ENCODE results near the gene MTMR11. TPM values are rescaled to one million over a fixed set of nuclear protein-coding genes. Genes with fewer than 3 reads are reported as not detected.
"Not testable (repeated sequence)": the region's sequence is repeated elsewhere in the genome, so short reads cannot be mapped to it uniquely, and the experiment has no call there.

MTMR11 gene
- total RNA-seq, 2 experiments from 2014 or later, result 0.94 to 1.8 TPM

- H3K4me1 Mint-ChIP-seq, result no peaks in the 10 kb centered on the region
- no peak for DNase-seq
- no peak overlapping the region for H3K4me3 Mint-ChIP-seq
- no peaks in the 10 kb centered on the region for H3K27me3 Mint-ChIP-seq
- no peak overlapping the region for H3K27ac Mint-ChIP-seq
- no peaks in the 10 kb centered on the region for H3K9me3 Mint-ChIP-seq
- H3K36me3 Mint-ChIP-seq, result peaks cover 31% of the 10 kb centered on the region
Observed at GRCh38 chr1:149949911-149950310, 13.2 kb upstream of the MTMR11 start.

DNA sequence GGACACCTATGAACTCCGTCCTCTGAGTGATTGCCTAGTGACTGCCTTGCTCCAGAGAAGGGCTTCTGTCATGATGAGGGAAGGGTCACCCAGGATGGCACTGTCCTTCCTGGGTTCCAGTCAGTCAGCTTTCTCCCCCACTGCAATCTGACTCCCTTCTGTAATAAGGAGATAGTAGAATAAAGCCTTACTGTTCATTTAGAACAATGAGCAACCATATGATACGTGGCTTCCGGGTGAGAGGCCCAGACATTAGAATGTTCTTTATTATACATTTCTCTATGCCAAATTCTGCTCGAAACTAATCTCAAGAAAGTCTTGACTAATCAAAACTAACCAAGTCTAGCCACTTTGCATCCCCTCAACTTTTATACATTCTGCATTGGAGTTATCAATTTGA, 8.5 kb upstream of the MTMR11 start:
- Mint-ChIP-seq H3K36me3 (peaks cover 21% of the 10 kb centered on the region), H3K27ac (no peak overlapping the region)

GRCh38 chr1:149942885-149943284, 6.2 kb upstream of the MTMR11 start:
- peaks cover 16% of the 10 kb centered on the region for H3K36me3 Mint-ChIP-seq
- no peak overlapping the region for H3K27ac Mint-ChIP-seq
- H3K9me3 Mint-ChIP-seq, result no peaks in the 10 kb centered on the region
- H3K4me1 Mint-ChIP-seq, result peaks cover 25% of the 10 kb centered on the region
- DNase-seq, result no peak
- H3K27me3 Mint-ChIP-seq, result no peaks in the 10 kb centered on the region
- H3K4me3 Mint-ChIP-seq, result no peak overlapping the region

More for the DNA sequence above, 8.5 kb upstream of the MTMR11 start:
- Mint-ChIP-seq H3K27me3 (no peaks in the 10 kb centered on the region), H3K9me3 (no peaks in the 10 kb centered on the region), H3K4me1 (peaks cover 5% of the 10 kb centered on the region), H3K4me3 (no peak overlapping the region)
- no peak for DNase-seq

- peaks cover 32% of the 10 kb centered on the region for H3K4me1 Mint-ChIP-seq
- H3K9me3 Mint-ChIP-seq, result no peaks in the 10 kb centered on the region
- no peak overlapping the region for H3K27ac Mint-ChIP-seq
- H3K4me3 Mint-ChIP-seq, result no peak overlapping the region
- no peak for DNase-seq
- H3K27me3 Mint-ChIP-seq, result no peaks in the 10 kb centered on the region
- peaks cover 16% of the 10 kb centered on the region for H3K36me3 Mint-ChIP-seq
Observed at GRCh38 chr1:149942207-149942606, 5.5 kb upstream of the MTMR11 start.

DNA sequence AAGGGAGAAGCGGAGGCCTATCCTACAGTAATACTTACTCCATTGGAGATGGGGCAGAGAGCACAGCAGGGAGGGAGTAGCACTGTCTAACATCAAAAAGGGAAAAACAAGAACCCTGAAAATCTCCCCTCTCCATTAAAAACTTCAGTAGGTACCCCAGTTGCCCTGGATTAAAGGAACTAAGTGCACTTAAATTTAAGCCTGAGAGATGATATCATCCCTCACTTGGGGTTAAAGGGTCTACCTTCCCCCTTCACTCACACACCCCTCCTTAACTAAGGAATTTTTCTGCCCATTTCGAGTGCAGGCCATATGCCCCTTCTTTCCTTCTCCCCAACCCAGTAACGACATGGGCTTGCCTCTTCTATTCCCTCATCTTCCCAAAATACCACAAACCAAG, 3.7 kb upstream of the MTMR11 start:
- no peak overlapping the region for H3K4me3 Mint-ChIP-seq
- H3K4me1 Mint-ChIP-seq, result peaks cover 35% of the 10 kb centered on the region
- DNase-seq, result no peak
- H3K9me3 Mint-ChIP-seq, result no peaks in the 10 kb centered on the region
- H3K27ac Mint-ChIP-seq, result no peak overlapping the region
- H3K27me3 Mint-ChIP-seq, result no peaks in the 10 kb centered on the region
- H3K36me3 Mint-ChIP-seq, result peaks cover 13% of the 10 kb centered on the region

DNA sequence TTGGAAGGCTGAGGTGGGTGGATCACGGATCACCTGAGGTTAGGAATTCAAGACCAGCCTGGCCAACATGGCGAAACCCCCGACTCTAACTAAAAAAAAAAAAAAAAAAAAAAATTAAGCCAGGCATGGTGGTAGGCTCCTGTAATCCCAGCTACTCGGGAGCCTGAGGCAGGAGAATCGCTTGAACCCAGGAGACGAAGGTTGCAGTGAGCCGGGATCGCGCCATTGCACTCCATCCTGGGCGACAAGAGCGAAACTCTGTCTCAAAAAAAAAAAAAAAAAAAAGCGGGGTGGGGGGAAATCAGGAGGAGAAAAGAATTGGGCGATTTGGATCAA, 2.0 kb upstream of the MTMR11 start:
- not testable (repeated sequence) for H3K9me3 Mint-ChIP-seq, DNase-seq, H3K36me3 Mint-ChIP-seq, H3K4me3 Mint-ChIP-seq, H3K27me3 Mint-ChIP-seq
- H3K27ac Mint-ChIP-seq, result peak overlapping the region; percentile 68
- peaks cover 33% of the 10 kb centered on the region for H3K4me1 Mint-ChIP-seq

DNA sequence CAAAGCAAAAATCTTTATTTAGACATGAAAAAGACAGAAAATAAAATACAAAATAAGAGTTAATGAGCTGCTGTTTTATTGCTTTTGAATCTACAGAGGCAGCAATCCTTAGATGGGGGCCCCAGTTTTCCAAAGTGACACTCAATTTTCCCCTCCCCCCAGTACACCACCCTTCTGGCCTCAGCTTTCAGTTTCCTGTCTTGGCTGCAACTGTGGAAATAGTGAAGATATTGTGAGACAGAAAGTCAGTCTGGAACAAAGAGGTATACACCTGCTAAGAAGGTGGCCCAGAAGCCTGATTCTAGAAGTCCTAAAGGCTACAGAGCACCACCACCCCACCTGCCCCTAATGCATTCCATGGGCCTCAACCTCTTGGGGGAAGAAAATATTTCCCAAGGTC, 1.1 kb upstream of the MTMR11 start:
- H3K4me1 Mint-ChIP-seq, result peaks cover 31% of the 10 kb centered on the region
- H3K27me3 Mint-ChIP-seq, result peaks cover 3% of the 10 kb centered on the region
- peak overlapping the region; percentile 23 for H3K4me3 Mint-ChIP-seq
- peak overlapping the region; percentile 47 for H3K27ac Mint-ChIP-seq
- no peaks in the 10 kb centered on the region for H3K9me3 Mint-ChIP-seq
- H3K36me3 Mint-ChIP-seq, result no peaks in the 10 kb centered on the region
- peak; percentile 34 for DNase-seq

GRCh38 chr1:149936992-149937705, 470 bp upstream of the MTMR11 start:
- no peak for DNase-seq
- Mint-ChIP-seq H3K36me3 (no peaks in the 10 kb centered on the region), H3K27me3 (peaks cover 3% of the 10 kb centered on the region), H3K4me3 (peak overlapping the region; percentile 11), H3K9me3 (no peaks in the 10 kb centered on the region), H3K4me1 (peaks cover 31% of the 10 kb centered on the region), H3K27ac (peak overlapping the region; percentile 47)

DNA sequence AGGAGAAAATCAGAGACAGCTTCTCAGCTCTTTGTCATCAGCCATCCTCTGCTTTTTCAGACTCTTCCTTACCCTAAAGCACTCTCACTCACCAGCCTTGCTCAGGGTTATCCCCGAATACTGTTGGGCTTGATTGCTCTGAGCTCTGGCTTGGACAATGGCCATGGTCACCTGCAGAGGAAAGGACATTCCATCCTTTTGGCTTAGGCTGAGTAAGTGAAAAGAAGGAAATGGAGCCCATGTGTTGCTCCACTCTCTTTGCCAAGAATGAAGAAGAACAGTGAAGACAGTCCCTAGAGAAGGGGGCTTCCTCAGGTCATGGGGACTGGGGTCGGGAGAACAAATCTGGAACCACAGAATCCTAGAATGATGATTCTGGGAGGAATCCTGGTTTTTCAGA, 2.3 kb downstream of the MTMR11 start:
- H3K9me3 Mint-ChIP-seq, result no peaks in the 10 kb centered on the region
- peaks cover 25% of the 10 kb centered on the region for H3K4me1 Mint-ChIP-seq
- no peak overlapping the region for H3K4me3 Mint-ChIP-seq
- no peak overlapping the region for H3K27ac Mint-ChIP-seq
- peaks cover under 1% of the 10 kb centered on the region for H3K36me3 Mint-ChIP-seq
- H3K27me3 Mint-ChIP-seq, result peaks cover 3% of the 10 kb centered on the region
- no peak for DNase-seq

DNA sequence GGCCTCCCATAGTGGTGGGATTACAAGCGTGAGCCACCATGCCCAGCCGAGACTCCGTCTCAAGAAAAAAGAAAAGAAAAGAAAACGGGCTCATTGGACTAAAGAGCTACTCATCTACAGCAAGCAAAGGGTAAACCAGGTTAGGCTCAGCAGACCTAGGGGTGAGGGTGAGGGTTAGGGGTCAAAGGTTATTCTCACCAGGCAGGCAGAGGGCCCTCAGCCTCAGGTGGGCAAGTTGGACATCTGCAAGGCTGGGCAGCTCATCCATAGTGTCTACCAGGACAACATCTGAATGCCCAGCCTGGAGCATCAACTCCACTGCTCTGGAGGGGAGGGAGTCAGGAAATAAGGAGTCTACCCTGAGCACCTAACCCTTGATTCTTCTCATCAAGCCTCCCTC, 3.5 kb downstream of the MTMR11 start:
- H3K4me1 Mint-ChIP-seq, result peaks cover 22% of the 10 kb centered on the region
- peaks cover 2% of the 10 kb centered on the region for H3K36me3 Mint-ChIP-seq
- no peak overlapping the region for H3K4me3 Mint-ChIP-seq
- no peaks in the 10 kb centered on the region for H3K9me3 Mint-ChIP-seq
- H3K27ac Mint-ChIP-seq, result no peak overlapping the region
- peaks cover 3% of the 10 kb centered on the region for H3K27me3 Mint-ChIP-seq
- DNase-seq, result no peak

GRCh38 chr1:149932474-149932873, 4.2 kb downstream of the MTMR11 start:
- Mint-ChIP-seq H3K36me3 (peaks cover 3% of the 10 kb centered on the region), H3K4me3 (no peak overlapping the region), H3K9me3 (no peaks in the 10 kb centered on the region), H3K27ac (no peak overlapping the region), H3K27me3 (peaks cover 3% of the 10 kb centered on the region), H3K4me1 (peaks cover 16% of the 10 kb centered on the region)
- no peak for DNase-seq

GRCh38 chr1:149931212-149931790, 5.4 kb downstream of the MTMR11 start:
- H3K4me1 Mint-ChIP-seq, result peaks cover 11% of the 10 kb centered on the region
- no peak overlapping the region for H3K4me3 Mint-ChIP-seq
- no peak for DNase-seq
- no peaks in the 10 kb centered on the region for H3K9me3 Mint-ChIP-seq
- peaks cover 3% of the 10 kb centered on the region for H3K27me3 Mint-ChIP-seq
- no peak overlapping the region for H3K27ac Mint-ChIP-seq
- H3K36me3 Mint-ChIP-seq, result peaks cover 12% of the 10 kb centered on the region

GRCh38 chr1:149929856-149930255, 6.8 kb downstream of the MTMR11 start:
- H3K36me3 Mint-ChIP-seq, result peaks cover 25% of the 10 kb centered on the region
- H3K27me3 Mint-ChIP-seq, result peaks cover 3% of the 10 kb centered on the region
- no peak overlapping the region for H3K27ac Mint-ChIP-seq
- H3K4me1 Mint-ChIP-seq, result peaks cover 21% of the 10 kb centered on the region
- H3K9me3 Mint-ChIP-seq, result no peaks in the 10 kb centered on the region
- no peak for DNase-seq
- no peak overlapping the region for H3K4me3 Mint-ChIP-seq

GRCh38 chr1:149928401-149928724, 8.3 kb downstream of the MTMR11 start:
- Mint-ChIP-seq H3K27ac (peak overlapping the region; percentile 94), H3K36me3 (peaks cover 36% of the 10 kb centered on the region), H3K4me1 (peaks cover 24% of the 10 kb centered on the region), H3K4me3 (peak overlapping the region; percentile 98), H3K27me3 (no peaks in the 10 kb centered on the region), H3K9me3 (no peaks in the 10 kb centered on the region)
- DNase-seq, result no peak

DNA sequence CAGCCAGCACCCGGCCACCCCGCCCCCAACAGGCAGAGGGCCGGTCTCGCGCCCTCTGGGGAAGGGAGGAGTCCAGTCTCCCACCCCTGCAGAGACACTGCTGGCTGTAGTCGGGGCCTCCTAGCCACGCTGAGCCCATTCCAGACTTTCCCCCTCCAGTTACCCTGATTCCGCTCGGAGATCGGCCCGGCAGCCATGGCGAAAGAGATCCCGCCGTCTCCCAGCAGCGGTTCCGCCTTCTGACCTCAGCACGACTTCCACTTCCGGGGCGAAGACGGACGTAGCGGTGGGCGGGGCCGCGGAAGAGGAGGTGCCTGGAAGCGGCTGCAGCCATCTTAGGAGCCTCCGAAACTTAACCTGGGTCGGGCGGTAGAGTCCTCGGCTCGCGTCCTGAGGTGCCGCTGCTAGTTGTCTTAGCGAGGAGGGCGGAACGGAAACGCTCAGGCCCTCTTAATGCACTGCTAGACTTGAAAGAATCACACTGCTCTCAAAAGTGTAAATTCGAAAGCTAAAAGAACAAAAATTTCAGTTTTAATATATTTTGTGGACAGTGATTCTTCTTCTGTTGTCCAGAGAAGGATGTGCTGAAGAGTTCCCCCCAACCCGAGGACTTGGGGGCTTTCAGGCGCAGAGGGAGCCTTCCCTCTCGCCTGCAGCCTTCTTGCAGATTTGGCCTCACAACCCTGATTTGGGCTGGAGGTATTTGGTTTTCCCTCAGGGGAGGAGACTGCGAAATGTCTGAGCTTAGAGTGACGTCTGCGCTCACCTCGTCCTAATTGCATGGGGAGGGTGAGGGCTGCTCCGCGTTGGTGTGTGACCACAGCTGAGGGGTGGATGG, 8.9 kb downstream of the MTMR11 start, which contains the start of gene SF3B4:
SF3B4 (minus strand) TSS at position 241 of the 838 bp plus-strand sequence; CDS start at position 197, 44 bp downstream.
- peak within 1 kb of the TSS; percentile 94 for H3K27ac Mint-ChIP-seq
- H3K27me3 Mint-ChIP-seq, result no peaks in the 10 kb centered on the region
- no peaks in the 10 kb centered on the region for H3K9me3 Mint-ChIP-seq
- H3K4me3 Mint-ChIP-seq, result peak within 1 kb of the TSS; percentile 98
- H3K4me1 Mint-ChIP-seq, result peaks cover 24% of the 10 kb centered on the region
- peaks cover 42% of the 10 kb centered on the region for H3K36me3 Mint-ChIP-seq
- DNase-seq, result peak; percentile 96
